Stimulated activated naive CD4-positive, alpha-beta T cell (primary cell): ENCODE measurements around the gene JAGN1.
"Not testable (repeated sequence)": the region's sequence is repeated elsewhere in the genome, so short reads cannot be mapped to it uniquely, and the experiment has no call there.

ENCODE experiments used
- DNase-seq, 6 experiments: peaks; one replicate each; lab custom pipeline; 2025; lab: John Stamatoyannopoulos, UW

The JAGN1 gene

GRCh38 chr3:9867106-9867505 lies 23.3 kb upstream of the JAGN1 start:
- no peak for DNase-seq

- no peak for DNase-seq
Measured at GRCh38 chr3:9869955-9870354, 20.5 kb upstream of the JAGN1 start.

DNA sequence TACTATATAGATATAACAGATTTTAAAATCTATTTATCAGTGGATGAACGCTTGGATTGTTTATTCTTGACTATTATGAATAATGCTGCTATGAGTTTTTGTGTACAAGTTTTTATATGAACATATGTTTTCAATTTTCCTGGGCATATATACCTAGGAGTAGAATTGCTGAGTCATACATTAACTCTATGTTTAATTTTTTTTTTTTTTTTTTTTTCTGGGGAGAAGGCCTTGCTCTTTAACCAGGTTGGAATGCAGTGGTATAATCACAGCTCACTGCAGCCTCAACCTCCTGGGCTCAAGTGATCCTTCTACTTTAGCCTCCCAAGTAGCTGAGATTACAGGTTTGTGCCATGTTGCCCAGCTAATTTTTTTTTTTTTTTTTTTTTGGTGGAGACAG lies 19.4 kb upstream of the JAGN1 start:
- no peak for DNase-seq

GRCh38 chr3:9872067-9872466 lies 18.3 kb upstream of the JAGN1 start:
- not testable (repeated sequence) for DNase-seq

- DNase-seq, result no peak
Measured at GRCh38 chr3:9875448-9875847, 15.0 kb upstream of the JAGN1 start.

GRCh38 chr3:9876255-9876654 lies 14.2 kb upstream of the JAGN1 start:
- DNase-seq, result not testable (repeated sequence)

GRCh38 chr3:9876991-9877390 lies 13.4 kb upstream of the JAGN1 start:
- no peak for DNase-seq

DNA sequence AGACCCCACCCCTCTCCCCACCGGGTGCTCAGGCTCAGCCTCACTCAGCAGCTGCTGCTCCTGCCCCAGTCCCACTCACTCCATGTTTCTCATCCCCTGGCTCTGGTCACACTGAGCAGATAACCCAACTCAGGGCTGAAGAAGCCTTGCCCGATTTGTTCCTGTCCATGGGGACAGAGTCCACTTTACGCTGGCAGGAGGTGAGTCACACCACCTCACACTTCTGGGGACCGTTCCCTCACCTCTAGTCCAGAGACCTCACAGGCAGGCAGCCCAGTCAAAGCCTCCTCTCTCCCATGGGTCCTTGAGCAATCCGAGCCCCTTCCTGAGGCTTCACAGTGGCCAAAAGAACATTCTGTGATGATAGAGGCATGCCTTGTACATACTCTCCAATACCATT lies 11.7 kb upstream of the JAGN1 start:
- DNase-seq, result no peak

- no peak for DNase-seq
Measured at GRCh38 chr3:9879830-9880549, 10.4 kb upstream of the JAGN1 start, which contains the start of gene CIDEC. Gene CIDEC, minus strand, starts transcription at chr3:9880253. Its CDS starts 1,767 bp downstream, at chr3:9878486.

DNA sequence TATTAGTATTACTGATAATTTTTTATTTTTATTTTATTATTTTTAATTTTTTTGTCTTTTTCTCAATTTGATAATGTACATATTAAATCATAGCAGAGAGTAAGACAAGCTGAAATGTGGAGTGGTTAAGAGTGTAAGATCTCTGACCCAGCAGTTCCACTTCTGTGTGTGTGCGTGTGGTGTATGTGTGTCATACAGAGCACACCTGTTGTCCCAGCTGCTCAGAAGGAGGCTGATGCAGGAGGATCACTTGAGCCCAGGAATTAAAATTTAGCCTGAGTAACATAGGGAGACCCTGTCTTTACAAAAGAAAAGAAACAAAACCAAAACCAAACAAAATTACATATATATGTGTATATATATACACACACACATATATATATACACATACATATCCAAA lies 9.0 kb upstream of the JAGN1 start:
- DNase-seq, result no peak

DNA sequence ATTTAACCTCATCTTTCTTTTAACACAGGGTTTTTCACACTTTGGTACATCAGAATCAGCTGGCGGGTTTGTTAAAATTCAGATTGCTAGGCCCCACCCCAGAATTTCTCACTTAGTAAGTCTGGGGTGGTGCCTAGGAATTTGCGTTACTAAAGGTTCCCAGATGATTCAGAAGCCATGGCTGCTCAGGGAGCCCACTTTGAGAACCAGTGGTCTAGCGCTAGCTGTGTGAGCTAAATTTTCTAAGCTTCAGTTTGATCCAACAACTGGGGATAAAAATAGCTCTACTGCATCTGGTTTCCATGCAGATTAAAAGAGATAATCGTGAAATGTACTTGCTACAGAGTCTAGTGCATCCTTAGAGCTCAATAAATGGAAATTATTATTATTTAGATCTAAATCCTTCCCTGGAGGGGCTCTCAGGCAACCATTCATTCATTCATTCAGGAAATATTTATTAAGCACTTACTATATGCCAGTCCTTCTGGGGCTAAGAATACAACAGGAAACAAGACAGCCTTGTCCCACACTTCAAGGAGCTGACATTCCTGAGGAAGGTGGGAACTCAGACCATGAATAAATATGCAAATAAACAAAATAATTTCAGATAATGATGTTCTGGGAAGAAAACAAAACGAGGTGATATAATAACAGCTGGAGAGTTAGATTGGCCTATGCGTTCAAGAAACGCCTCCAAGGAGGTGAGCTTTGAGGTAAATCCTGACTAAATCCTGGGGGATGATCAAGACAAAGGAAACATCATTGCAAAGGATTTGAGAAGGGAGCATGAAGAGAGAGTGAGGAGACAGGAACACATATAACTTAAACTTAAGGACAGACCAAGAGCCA lies 6.5 kb upstream of the JAGN1 start:
- DNase-seq, result no peak

- DNase-seq, result no peak
Measured at GRCh38 chr3:9884555-9885165, 5.8 kb upstream of the JAGN1 start.

DNA sequence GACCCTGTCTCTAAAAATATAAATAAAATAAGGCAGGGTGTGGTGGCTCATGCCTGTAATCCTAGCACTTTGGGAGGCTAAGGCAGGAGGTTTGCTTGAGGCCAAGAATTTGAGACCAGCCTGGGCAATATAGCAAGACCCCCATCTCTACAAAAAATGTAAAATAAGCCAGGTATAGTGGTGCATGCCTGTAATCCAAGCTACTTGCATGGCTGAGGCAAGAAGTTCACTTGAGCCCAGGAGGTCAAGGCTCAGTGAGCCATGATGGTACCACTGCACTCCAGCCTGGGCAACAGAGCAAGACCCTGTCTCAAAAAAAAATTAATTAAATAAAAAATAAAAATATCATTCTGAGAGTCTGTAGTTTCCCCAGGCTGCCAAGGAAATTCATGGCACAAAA lies 4.1 kb upstream of the JAGN1 start:
- DNase-seq, result no peak

GRCh38 chr3:9887480-9887879 lies 2.9 kb upstream of the JAGN1 start:
- no peak for DNase-seq

- DNase-seq, result no peak
Measured at GRCh38 chr3:9888540-9888939, 1.9 kb upstream of the JAGN1 start.

DNA sequence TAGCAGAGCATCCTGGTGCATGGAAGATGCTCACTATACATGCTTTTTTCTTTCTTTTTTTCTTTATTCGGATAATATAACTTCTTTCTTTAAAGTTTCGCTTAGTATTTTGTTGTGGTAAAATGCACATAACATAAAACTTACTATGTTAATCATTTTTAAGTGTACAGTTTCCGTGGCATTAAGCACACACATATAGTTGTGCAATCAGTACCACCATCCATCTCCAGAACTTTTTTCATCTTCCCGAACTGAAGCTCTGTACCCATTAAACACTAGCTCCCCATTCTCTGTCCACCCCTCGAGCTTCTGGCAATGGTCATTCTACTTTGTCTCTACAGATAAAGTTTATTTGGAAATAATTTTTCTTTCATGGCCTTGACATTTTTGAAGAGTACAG lies 1.0 kb upstream of the JAGN1 start:
- no peak for DNase-seq

- no peak for DNase-seq
Measured at GRCh38 chr3:9891072-9891622, 737 bp downstream of the JAGN1 start.

DNA sequence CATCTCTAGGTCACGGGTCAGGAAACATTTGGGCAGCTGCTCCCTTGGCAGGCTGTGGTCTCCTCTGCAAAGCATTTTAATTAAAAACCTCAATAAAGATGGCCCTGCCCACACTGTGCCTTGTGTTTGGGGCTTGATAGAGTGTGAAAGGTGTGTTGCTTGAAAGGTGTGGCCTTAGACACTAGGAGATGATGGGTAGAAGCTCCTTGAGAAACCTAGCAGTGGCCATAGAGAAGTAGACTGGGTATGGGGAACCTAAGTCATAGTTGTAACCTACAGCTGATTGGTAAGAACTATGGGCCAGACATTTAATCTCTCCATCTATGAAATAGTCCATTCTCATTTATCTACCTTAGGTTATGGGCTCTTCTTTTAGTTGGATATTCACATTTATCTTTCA lies 3.3 kb downstream of the JAGN1 start:
- DNase-seq, result no peak

- DNase-seq, result not testable (repeated sequence)
Measured at GRCh38 chr3:9895715-9896114, 5.3 kb downstream of the JAGN1 start.

- DNase-seq, result not testable (repeated sequence)
Measured at GRCh38 chr3:9896755-9897407, 6.5 kb downstream of the JAGN1 start.

DNA sequence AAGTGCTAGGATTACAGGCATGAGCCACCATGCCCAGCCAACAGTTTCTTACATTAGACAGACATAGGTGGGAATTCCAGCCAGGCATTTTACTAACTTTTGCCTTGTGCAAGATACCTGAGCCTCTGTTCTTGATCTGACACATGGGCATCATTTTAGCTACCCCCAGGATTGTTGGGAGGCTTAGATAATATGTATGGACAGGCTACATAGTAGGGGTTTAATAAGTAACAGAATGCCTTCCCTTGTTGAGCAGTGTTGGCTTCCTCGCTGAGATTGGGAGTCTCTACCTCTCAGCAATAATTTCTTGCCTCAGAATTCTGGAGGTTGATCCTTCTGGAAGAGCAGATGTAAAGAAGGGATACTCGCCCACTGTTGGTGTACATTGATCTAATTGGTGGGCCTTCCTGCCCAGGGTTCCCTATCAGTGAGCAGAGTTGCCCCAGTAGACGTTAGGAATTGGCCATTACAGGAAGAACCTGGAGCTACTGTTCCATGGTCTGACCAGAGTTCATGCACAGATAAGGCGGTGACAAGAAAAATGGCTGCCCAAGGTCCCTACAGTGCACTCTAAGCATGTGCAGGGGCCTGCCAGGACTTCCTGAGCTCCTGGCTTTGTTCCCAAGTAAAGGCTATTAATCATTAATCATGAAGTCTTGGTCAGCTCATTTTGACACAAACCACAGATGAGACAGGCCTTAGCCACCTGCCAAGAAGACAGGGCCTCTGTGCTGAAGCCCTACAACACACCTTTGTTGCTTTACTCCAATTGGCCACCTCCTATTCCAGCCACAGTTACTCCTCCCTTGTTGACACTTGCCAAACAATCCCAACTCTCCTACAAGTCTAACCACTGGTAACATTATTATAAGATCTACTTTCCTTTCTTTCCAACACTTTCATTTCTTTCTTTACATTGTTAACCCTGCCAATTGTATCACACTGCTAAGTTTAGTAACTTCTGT lies 7.3 kb downstream of the JAGN1 start:
- DNase-seq, result no peak
